ENCODE measurements around the gene KAZN. TPM values are rescaled to one million over a fixed set of nuclear protein-coding genes. Genes with fewer than 3 reads are reported as not detected.

KAZN gene
- total RNA-seq, 1 donor from 2014 or later: 11.6 TPM

DNA sequence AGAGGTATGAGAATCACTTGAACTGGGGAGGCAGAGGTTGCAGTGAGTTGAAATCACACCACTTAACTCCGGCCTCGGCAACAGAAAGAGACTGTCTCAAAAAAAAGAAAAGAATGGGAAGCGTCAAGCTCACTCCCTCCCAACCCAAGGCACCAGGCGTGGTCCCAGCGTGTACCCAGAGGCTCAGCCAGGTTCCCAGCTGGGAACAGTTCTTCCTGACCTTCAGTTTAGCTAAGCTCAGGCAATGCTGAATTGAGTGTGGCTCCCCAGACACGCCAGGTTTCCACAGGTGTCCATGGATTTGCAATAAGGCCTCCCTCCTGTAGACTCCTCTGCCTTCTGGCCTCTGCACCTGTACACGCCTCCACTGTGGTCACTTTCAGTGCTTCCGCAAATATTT lies 414.3 kb downstream of the KAZN start:
- no peaks in the 10 kb centered on the region for H3K27me3 Mint-ChIP-seq (ENCODE audit: low read depth)
- peaks cover 11% of the 10 kb centered on the region for H3K4me1 Mint-ChIP-seq
- no peak overlapping the region for H3K4me3 Mint-ChIP-seq

DNA sequence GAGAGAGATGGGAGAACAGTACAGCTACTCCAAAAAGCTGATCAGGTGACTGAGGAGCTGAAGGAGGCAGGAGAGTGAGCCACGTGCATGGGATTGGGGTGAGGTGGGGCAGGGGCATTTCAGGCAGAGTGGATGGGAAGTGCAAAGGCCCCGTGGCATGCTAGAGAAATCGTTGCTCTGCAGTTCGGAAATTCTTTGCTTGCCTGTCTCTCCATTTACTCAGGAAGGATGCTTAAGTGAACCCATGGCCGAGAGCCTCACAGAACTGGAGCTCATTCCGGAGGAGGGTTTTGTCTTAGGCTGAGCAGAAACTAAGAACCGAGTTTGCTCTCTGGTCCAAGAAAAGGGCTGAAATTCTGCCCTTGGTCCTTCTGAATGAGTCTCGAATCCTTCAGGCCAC lies 415.3 kb downstream of the KAZN start:
- Mint-ChIP-seq H3K4me3 (no peak overlapping the region), H3K9me3 (peaks cover 2% of the 10 kb centered on the region), H3K36me3 (ENCODE audit: low read depth) (peaks cover 3% of the 10 kb centered on the region), H3K4me1 (peaks cover 7% of the 10 kb centered on the region), H3K27ac (ENCODE audit: unreplicated experiment) (no peak overlapping the region), H3K27me3 (ENCODE audit: low read depth) (no peaks in the 10 kb centered on the region)
- DNase-seq (ENCODE audit: low read depth, low spot score): no peak
- TF ChIP-seq, protein P1, sequence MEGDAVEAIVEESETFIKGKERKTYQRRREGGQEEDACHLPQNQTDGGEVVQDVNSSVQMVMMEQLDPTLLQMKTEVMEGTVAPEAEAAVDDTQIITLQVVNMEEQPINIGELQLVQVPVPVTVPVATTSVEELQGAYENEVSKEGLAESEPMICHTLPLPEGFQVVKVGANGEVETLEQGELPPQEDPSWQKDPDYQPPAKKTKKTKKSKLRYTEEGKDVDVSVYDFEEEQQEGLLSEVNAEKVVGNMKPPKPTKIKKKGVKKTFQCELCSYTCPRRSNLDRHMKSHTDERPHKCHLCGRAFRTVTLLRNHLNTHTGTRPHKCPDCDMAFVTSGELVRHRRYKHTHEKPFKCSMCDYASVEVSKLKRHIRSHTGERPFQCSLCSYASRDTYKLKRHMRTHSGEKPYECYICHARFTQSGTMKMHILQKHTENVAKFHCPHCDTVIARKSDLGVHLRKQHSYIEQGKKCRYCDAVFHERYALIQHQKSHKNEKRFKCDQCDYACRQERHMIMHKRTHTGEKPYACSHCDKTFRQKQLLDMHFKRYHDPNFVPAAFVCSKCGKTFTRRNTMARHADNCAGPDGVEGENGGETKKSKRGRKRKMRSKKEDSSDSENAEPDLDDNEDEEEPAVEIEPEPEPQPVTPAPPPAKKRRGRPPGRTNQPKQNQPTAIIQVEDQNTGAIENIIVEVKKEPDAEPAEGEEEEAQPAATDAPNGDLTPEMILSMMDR (conservative IDR thresholded peaks at IDR 0.05): no peak

More for the DNA sequence above, 414.3 kb downstream of the KAZN start:
- peaks cover 2% of the 10 kb centered on the region for H3K9me3 Mint-ChIP-seq
- no peak overlapping the region for H3K27ac Mint-ChIP-seq (ENCODE audit: unreplicated experiment)
- H3K36me3 Mint-ChIP-seq (ENCODE audit: low read depth): peaks cover 3% of the 10 kb centered on the region
- DNase-seq (ENCODE audit: low read depth, low spot score): no peak
- TF ChIP-seq, protein P1 (conservative IDR thresholded peaks at IDR 0.05): no peak

DNA sequence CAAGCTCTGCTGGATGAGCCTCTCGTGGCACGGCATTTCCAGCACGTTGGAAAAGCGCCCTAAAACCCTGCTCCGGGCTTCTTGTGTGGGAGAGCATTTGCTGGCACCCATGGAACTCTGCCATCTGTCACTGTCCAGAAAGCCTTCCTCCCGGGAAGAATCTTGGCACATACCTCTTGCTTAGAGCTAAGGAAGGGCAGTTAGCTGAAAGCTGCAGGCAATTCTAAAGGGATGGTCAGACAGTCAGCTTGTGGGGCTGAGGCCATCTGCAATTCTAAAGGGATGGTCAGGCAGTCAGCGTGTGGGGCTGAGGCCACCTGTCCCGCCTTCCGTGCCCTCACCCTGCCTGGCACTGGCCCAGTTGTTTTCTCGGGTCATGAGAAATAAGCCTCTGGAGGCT lies 416.0 kb downstream of the KAZN start:
- TF ChIP-seq, protein P1 (conservative IDR thresholded peaks at IDR 0.05): no peak
- no peak overlapping the region for H3K27ac Mint-ChIP-seq (ENCODE audit: unreplicated experiment)
- H3K4me3 Mint-ChIP-seq: no peak overlapping the region
- H3K36me3 Mint-ChIP-seq (ENCODE audit: low read depth): peaks cover 3% of the 10 kb centered on the region
- peaks cover 2% of the 10 kb centered on the region for H3K9me3 Mint-ChIP-seq
- no peaks in the 10 kb centered on the region for H3K27me3 Mint-ChIP-seq (ENCODE audit: low read depth)
- DNase-seq (ENCODE audit: low read depth, low spot score): no peak
- peaks cover 6% of the 10 kb centered on the region for H3K4me1 Mint-ChIP-seq

DNA sequence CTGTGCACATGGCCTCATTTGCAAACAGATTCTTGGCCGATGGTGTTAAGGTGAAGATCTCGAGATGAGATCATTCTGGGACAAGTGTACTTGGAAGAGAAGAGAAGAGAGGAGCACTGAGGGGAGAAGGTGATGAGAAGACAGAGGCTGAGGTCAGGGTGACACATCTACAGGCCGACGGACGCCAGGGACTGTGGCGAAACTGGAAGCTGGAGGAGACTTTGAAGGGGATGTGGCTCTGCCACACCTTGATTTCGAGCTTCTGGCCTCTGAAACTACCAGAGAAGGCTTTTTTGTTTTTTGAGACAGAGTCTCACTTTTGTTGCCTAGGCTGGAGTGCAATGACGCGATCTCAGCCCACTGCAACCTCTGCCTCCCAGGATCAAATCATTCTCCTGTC lies 417.5 kb downstream of the KAZN start:
- Mint-ChIP-seq H3K36me3 (ENCODE audit: low read depth) (no peaks in the 10 kb centered on the region), H3K4me3 (no peak overlapping the region)

DNA sequence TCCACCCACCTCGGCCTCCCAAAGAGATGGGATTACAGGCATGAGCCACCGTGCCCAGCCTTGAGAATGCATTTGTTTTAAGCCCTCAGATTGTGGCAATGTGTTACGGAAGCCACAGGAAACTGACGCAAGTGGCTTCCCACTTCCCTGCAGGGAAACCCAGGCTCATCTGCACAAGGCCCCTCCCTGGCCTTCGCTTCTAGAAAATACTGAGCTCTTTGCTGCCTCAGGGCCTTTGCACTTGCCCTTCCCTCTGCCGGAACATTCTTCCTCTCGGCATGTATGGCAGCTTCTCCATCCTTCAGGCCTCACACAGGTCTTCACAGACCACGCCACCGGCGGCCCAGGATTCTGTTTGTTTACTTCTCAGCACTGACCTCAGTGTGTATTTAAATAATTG lies 418.0 kb downstream of the KAZN start:
- H3K4me3 Mint-ChIP-seq: no peak overlapping the region
- no peaks in the 10 kb centered on the region for H3K36me3 Mint-ChIP-seq (ENCODE audit: low read depth)
- H3K4me1 Mint-ChIP-seq: peaks cover 4% of the 10 kb centered on the region
- TF ChIP-seq, protein P1 (conservative IDR thresholded peaks at IDR 0.05): no peak
- DNase-seq (ENCODE audit: low read depth, low spot score): no peak
- no peaks in the 10 kb centered on the region for H3K9me3 Mint-ChIP-seq
- H3K27ac Mint-ChIP-seq (ENCODE audit: unreplicated experiment): no peak overlapping the region
- H3K27me3 Mint-ChIP-seq (ENCODE audit: low read depth): no peaks in the 10 kb centered on the region

More for the DNA sequence above, 417.5 kb downstream of the KAZN start:
- TF ChIP-seq, protein P1 (conservative IDR thresholded peaks at IDR 0.05): no peak
- no peaks in the 10 kb centered on the region for H3K9me3 Mint-ChIP-seq
- H3K27ac Mint-ChIP-seq (ENCODE audit: unreplicated experiment): no peak overlapping the region
- no peak for DNase-seq (ENCODE audit: low read depth, low spot score)
- H3K27me3 Mint-ChIP-seq (ENCODE audit: low read depth): no peaks in the 10 kb centered on the region
- peaks cover 6% of the 10 kb centered on the region for H3K4me1 Mint-ChIP-seq

DNA sequence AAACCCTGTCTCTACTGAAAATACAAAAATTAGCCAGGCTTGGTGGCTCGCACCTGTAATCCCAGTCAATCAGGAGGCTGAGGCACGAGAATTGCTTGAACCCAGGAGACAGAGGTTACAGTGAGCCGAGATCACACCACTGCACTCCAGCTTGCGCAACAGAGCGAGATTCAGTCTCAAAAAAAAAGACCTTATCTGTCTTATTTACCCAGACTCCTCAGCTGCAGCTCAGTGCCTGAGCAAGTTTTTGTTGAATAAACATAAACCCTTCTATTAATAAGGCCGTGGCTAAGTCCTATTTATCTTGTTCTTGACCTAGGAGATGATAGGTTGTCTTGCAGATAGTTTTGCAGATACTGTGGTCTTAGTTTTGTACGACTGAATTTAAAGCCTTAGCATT lies 418.6 kb downstream of the KAZN start:
- H3K4me1 Mint-ChIP-seq: peaks cover 4% of the 10 kb centered on the region
- no peak for DNase-seq (ENCODE audit: low read depth, low spot score)
- no peaks in the 10 kb centered on the region for H3K9me3 Mint-ChIP-seq
- H3K27ac Mint-ChIP-seq (ENCODE audit: unreplicated experiment): no peak overlapping the region
- H3K36me3 Mint-ChIP-seq (ENCODE audit: low read depth): no peaks in the 10 kb centered on the region
- TF ChIP-seq, protein P1 (conservative IDR thresholded peaks at IDR 0.05): no peak
- no peaks in the 10 kb centered on the region for H3K27me3 Mint-ChIP-seq (ENCODE audit: low read depth)
- no peak overlapping the region for H3K4me3 Mint-ChIP-seq

Measured in neural crest cell (in vitro differentiated cells).